Measurements from ENCODE around the gene ABCA8.
"Not testable (repeated sequence)": the region's sequence is repeated elsewhere in the genome, so short reads cannot be mapped to it uniquely, and the experiment has no call there.

Gene ABCA8, protein sequence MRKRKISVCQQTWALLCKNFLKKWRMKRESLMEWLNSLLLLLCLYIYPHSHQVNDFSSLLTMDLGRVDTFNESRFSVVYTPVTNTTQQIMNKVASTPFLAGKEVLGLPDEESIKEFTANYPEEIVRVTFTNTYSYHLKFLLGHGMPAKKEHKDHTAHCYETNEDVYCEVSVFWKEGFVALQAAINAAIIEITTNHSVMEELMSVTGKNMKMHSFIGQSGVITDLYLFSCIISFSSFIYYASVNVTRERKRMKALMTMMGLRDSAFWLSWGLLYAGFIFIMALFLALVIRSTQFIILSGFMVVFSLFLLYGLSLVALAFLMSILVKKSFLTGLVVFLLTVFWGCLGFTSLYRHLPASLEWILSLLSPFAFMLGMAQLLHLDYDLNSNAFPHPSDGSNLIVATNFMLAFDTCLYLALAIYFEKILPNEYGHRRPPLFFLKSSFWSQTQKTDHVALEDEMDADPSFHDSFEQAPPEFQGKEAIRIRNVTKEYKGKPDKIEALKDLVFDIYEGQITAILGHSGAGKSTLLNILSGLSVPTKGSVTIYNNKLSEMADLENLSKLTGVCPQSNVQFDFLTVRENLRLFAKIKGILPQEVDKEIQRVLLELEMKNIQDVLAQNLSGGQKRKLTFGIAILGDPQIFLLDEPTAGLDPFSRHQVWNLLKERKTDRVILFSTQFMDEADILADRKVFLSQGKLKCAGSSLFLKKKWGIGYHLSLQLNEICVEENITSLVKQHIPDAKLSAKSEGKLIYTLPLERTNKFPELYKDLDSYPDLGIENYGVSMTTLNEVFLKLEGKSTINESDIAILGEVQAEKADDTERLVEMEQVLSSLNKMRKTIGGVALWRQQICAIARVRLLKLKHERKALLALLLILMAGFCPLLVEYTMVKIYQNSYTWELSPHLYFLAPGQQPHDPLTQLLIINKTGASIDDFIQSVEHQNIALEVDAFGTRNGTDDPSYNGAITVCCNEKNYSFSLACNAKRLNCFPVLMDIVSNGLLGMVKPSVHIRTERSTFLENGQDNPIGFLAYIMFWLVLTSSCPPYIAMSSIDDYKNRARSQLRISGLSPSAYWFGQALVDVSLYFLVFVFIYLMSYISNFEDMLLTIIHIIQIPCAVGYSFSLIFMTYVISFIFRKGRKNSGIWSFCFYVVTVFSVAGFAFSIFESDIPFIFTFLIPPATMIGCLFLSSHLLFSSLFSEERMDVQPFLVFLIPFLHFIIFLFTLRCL (N-terminal part only)

DNA sequence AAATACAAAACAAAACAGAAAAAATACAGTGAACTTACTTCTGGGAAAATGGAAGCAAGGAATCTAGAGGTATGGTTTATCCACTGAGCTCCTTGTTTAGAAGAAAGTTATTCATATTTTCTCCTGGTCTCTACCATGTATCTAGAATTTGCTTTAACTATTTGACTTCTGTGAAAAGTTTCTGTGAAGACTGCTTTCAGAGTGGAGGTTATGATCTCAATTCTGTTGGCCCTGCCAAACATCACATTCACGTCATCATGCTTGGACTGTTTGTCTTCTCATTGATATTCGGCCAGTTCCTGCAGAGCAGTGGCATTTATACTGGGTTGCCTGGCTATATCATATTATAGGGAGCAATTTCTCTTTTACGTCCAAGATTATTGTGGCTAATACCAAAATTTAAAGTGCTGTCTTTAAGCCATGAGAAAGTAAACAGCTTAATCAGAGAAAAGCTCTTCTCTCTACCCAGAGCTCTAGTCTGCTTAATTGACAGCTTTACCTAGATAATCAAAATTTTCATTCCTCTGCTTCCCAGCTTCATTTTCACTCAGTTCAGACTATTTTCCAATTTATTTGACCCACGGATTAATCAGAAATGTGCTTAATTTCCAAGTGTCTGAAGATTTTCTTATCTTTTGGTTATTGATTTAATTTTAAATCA lies at the start of gene ABCA8:
Gene ABCA8, minus strand, starts transcription at position 212 of the 661 bp plus-strand sequence. CDS start 13,358 bp downstream, outside the sequence.
- no peak for DNase-seq

DNA sequence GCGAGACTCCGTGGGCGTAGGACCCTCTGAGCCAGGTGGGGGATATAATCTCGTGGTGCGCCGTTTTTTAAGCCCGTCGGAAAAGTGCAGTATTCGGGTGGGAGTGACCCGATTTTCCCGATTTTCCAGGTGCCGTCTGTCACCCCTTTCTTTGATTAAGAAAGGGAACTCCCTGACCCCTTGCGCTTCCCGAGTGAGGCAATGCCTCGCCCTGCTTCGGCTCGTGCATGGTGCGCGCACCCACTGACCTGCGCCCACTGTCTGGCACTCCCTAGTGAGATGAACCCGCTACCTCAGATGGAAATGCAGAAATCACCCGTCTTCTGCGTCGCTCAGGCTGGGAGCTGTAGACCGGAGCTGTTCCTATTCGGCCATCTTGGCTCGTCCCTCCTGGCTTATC lies 49.6 kb upstream of the ABCA8 start:
- DNase-seq: not testable (repeated sequence)

DNA sequence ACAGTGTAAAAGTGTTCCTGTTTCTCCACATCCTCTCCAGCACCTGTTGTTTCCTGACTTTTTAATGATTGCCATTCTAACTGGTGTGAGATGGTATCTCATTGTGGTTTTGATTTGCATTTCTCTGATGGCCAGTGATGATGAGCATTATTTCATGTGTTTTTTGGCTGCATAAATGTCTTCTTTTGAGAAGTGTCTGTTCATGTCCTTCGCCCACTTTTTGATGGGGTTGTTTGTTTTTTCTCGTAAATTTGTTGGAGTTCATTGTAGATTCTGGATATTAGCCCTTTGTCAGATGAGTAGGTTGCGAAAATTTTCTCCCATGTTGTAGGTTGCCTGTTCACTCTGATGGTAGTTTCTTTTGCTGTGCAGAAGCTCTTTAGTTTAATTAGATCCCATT lies 44.6 kb upstream of the ABCA8 start:
- not testable (repeated sequence) for DNase-seq

DNA sequence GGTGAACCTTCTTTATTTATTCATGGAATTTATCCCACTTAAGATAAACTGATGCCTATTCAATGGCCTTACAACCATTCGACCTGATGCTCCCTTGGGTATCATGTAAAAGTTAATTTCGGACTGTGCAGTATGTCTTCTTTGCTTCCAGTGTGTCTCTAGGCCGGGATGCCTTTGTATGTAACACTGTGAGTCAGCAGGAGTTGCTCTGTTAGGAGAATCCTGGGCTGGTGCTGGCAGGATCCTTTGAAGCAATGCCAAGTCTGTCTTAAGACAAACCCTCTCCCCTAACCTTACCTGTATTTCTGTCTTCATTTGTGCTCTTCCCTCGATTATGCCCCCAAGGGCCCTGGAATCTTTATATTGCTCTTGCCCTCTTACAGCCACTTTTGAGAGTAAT lies 37.9 kb upstream of the ABCA8 start:
- DNase-seq: no peak

DNA sequence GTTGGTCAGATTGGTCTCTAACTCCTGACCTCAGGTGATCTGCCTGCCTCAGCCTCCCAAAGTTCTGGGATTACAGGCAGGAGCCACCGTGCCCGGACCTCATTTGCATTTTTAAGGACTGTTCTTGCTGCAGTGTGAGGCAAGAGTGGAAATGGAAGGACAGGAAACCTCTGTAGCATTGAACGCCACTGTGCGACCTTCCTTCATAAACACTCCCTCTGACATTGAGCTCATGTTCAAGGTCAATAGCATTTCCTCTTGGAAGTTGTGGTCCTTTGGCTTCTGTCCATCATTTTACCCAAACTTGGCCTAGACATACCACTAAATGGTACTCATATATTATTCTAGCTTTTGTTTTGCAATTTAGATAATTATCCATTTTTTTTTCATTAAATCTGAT lies 32.8 kb upstream of the ABCA8 start:
- no peak for DNase-seq

DNA sequence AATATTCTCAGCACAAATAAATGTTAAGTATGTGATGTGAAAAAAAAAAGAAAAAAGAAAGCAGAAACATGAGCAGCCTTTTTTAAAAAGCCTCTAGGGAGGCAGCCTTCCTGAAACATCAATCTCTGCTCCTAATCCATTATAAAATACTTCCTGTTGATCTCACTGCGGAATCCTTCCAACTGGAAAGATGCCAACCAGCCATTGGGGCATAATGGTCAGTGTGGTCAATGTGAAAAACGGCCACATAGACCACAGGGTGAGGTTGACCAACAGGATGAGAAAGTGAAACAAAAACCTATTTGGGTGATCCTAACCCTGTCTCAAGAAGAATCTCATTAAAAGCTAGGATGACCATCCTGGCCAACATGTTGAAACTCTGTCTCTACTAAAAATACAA lies 26.1 kb upstream of the ABCA8 start:
- DNase-seq: no peak

DNA sequence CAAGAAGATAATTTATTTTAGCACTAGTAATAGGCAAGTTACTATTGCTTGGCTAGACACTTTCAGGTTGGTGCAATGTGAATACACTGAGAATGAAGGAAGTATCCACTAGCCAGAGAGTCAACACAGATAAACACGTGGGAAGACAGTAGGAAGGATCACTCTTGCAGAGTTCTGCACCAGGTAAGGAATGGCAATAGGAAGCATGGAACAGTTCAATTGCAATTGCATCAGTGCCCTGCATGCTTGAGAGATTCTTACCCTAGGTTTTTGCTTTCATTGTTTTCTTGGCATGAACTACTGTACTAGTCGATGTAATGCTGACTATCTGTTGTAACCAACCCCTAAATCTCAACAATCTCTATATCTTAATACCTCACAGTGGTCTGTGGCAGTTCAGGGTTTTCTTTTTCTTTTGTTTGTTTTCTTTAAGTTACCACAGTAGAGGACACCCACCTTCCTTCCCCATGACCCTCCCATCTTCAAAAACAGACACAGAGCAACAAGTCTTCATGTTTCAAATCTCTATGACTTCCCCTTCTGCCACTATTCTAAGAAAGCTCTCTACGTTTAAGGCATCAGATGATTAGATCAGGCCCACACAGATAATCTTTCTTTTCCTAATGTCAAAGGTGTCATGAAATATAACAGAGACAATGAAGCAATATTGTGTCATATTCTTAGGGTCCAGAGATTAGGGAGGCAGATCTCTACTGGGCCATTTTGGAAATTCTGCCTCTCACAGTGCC lies 18.1 kb upstream of the ABCA8 start:
- DNase-seq: no peak

DNA sequence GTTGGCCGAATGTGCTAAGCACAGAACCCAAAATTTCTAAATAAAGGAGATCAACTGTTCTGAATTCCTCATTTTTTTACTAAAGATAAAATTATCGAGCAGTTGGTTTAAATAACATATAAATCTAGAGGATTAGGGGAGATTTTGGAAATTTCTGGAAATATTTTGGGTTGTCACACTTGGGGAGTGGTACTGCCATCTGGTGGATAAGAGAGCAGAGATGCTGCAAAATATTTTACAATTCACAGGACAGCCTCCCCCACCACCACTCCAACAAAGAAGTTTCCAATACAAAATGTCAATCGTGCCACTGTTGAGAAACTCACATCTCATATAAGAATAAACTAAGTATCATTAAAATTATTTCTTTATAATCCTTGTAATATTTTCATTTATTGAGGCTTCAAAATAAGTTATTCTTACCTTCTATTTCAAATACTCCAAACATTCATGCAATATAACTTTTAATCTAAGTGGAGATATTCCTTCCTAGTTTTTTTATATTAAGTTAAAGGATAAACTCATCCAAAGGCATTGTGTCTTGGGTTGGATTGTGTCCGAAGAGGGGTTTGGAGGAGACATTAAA lies 17.0 kb upstream of the ABCA8 start:
- no peak for DNase-seq

DNA sequence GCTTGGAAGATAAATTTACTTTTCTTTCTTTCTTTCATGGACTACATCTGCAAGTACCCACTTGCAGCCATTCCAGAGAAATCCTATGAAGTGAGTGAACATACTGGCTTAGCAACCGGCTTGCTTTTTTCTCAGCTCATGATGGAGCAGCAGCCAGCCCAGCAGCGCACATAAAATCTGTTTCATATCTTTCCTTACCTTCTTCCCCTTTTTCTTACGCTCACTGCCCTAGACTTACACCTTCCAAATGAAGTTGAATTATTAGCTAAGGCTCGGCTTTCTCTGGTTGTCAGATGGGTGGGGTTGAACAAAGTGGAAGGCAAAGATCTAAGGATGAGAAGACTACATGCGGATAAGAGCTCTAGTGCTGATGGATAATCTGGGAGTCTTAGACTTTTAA lies 13.9 kb upstream of the ABCA8 start:
- DNase-seq: no peak

DNA sequence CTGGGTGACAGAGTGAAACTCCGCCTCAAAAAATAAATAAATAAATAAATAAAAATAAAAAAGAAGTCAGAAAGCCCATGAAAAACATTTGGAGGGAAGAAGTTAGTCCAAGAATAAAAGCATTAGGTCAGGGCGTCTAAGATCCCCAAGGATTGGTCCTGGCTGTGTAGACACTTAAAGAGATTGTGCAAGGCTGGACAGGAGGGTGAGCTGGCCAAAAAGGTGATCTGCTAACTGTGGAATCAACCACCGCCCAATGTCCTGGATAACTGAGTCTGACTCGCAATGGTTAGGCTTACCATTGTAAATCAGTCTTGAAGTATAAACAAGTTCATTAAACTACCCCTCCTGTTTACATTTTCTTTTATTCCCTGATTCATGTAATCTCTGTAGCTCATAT lies 8.8 kb upstream of the ABCA8 start:
- no peak for DNase-seq

DNA sequence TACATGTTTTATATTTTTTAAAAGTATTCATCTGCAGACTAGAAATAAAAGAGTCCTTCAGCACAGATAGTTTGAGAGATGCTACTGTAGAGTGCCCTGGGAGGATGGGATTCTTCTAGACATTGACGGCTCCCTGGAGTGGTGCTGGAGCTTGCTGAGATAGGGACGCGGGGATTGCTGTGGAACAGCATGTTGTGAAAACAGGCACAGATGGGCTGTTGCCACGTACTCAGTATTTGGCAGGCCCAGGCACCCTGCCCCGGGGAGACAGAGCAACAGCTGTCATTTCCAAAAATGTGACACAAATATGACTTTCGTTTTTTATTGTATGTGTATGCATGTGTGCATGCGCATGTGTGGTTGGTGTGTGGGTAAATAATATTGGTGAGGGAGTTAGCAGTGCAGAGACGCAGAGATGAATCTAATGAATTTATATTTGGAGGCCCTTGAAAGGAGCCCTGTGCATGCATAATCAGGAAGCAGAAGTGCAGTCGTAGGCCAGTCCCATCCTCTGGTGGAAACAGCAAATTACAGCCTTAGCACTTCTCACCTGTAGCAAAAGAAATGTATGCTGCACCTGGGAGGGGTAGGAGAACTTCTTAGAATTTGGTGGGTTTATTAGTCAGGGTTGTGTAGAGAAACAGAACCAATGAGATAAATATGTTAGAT lies 6.2 kb upstream of the ABCA8 start:
- no peak for DNase-seq

DNA sequence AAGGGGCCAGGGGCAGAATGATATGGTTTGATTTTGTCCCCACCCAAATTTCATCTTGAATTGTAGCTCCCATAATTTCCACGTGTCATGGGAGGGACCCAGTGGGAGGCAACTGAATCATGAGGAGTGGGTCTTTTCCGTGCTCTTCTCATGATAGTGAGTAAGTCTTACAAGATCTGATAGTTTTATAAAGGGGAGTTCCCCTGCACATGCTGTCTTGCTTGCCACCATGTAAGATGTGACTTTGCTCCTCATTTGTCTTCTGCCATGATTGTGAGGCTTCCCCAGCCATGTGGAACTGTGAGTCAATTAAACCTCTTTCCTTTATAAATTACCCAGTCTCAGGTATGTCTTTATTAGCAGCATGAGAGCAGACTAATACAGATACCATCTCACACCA lies 3.9 kb upstream of the ABCA8 start:
- not testable (repeated sequence) for DNase-seq

DNA sequence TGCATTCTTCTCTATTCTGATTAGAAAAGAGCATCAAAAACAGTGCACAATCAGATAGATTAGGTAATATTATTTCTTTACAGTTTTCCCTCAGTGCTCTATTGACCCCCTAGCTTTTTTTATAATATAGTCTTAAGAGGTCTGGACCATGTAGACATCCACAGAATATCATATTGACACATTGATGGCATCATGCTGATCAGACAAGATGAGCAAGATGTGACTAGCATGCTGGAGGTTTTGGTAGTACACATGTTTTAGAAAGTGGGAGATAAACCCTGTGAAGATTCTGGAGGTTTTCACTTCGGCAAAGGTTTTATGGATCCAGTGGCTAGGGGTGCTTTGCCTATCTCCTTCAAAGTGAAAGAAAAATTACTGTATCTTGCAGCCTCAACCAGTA lies 2.8 kb upstream of the ABCA8 start:
- DNase-seq: no peak

DNA sequence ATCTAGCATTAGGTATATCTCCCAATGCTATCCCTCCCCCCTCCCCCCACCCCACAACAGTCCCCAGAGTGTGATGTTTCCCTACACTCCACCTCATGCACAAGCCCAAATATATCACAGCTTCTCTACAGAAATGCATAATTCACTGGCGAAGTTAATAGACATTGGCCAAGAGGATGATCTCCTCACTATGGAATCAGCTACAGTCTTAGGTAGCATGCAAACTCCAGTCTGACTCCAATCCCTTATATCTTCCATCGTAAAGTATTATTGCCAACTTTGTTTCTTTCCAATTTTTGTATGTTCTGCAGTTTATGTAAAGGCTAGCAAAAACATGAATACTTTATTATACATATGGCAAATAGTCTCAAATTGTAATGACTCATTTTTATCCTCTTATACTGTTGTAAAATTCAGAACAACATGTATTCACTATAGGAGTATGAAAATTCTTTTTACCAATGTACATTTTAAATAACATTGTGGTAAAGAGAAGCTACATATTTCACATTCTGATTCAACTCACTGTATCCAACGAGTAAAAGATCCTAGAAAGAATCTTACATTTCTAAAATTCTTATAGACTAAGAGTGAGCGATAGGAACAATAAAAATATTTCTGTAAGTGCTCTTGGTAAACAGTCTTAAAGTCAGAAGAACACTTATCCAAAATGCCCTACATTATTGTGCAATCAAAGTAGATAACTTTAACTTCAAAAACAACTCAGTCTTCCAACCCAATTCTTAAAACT lies 871 bp downstream of the ABCA8 start:
- DNase-seq: no peak

DNA sequence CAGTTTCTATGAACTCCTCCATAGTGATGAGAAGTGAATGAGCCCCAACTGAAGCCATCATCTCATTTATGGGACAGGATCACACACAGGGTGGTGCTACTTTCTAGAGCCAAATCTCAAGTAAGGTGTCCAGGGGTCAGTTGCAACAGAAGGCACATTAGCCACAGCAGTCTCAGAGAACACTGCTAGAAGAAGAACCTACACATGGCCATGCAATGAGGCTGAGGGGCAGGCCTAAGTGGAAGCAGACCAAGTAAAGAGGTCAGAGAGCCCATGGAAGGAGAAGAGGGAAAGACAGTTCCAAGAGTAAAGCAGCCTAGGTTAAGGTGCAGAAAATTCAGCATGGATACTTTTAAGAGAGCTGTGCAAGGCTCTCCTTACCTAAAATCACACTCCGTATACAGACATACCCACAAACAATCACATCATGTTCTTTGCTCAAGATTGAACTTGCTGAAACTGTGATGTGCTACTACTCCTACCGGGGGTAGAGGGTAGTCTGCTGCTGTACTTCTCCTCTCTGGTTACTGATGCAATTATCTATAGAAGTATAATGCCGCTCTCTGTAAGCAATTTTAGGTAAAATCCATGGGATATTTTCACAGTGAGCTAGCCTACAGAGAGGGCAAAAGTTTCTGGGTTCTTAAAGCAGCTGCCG lies 1.7 kb downstream of the ABCA8 start:
- DNase-seq: no peak

DNA sequence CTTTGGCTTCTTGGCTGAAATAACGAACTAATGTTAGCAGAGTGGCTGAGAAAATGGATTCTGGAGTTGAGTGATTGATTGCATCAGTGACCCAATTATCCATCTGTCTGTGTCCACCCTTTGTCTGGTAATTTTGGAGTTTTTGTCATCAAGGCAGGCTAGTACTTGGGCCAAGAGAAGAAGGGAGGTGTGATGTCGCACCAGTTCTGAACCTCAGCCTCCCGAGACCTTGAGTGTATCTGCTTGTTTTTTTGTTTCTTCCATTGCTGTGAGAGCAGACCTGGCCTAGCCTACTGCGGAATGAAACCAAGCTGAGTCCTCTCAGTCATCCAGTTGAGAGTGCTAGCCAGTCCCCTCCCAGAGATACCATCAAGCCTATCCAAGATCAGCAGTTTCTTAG lies 4.5 kb downstream of the ABCA8 start:
- no peak for DNase-seq

DNA sequence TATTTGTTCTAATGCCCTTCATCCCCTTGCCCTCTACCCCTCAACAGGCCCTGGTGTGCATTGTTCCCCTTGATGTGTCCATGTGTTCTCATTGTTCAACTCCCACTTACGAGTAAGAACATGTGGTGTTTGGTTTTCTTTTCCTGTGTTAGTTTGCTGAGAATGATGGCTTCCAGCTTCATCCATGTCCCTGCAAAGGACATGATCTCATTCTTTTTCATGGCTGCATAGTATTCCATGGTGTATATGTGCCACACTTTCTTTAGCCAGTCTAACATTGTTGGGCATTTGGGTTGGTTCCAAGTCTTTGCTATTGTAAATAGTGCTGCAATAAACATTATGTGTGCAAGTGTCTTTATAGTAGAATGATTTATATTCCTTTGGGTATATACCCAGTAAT lies 7.3 kb downstream of the ABCA8 start:
- DNase-seq: not testable (repeated sequence)

DNA sequence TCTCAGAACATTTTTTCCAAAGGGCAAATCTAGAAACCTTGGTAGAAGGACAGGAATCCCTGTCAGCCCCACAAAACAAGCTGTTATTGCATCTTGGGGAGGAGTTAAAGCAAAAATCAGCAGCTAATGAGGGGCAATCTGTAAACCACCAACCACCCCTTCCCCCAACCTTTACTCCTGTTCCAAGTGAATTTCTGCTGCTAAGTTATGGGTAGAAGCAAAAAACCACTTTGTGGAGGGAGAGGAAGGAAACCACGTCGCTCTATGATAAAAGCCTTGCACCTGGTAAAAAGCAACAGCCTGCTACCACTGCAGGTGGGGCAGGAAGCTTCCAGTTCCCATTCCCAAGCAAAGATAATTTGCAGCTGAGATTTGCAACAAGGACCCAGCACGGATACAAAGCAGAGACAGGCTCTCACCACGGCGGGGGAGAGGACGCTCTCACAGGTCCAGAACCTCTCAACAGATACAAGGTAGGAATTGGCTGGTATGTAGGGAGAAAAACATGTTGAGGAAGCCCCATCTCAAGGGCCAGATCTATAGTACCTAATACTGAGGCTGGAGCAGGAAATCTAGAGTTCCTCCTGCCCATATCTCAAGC lies 10.7 kb downstream of the ABCA8 start:
- no peak for DNase-seq

DNA sequence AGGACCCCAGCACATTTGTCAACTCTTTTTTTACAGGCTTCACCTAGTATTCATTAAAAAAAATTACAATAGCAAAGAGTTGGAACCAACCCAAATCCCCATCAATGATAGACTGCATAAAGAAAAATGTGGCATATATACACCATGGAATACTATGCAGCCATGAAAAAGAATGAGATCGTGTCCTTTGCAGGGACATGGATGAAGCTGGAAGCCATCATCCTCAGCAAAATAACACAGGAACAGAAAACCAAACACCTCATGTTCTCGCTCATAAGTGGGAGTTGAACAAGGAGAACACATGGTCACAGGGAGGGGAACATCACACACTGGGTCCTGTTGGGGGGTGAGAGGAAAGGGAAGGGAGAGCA lies 11.4 kb downstream of the ABCA8 start:
- DNase-seq: not testable (repeated sequence)
